AG08395 (cell line): ENCODE results near the gene LIMS1.
"Not testable (repeated sequence)": the region's sequence is repeated elsewhere in the genome, so short reads cannot be mapped to it uniquely, and the experiment has no call there.

Source experiments
- DNase-seq: peaks from one replicate; pipeline ENCODE4 v3.0.0; 2012; ENCODE audit warnings: mixed read lengths, low spot score

LIMS1 gene, protein sequence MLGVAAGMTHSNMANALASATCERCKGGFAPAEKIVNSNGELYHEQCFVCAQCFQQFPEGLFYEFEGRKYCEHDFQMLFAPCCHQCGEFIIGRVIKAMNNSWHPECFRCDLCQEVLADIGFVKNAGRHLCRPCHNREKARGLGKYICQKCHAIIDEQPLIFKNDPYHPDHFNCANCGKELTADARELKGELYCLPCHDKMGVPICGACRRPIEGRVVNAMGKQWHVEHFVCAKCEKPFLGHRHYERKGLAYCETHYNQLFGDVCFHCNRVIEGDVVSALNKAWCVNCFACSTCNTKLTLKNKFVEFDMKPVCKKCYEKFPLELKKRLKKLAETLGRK

DNA sequence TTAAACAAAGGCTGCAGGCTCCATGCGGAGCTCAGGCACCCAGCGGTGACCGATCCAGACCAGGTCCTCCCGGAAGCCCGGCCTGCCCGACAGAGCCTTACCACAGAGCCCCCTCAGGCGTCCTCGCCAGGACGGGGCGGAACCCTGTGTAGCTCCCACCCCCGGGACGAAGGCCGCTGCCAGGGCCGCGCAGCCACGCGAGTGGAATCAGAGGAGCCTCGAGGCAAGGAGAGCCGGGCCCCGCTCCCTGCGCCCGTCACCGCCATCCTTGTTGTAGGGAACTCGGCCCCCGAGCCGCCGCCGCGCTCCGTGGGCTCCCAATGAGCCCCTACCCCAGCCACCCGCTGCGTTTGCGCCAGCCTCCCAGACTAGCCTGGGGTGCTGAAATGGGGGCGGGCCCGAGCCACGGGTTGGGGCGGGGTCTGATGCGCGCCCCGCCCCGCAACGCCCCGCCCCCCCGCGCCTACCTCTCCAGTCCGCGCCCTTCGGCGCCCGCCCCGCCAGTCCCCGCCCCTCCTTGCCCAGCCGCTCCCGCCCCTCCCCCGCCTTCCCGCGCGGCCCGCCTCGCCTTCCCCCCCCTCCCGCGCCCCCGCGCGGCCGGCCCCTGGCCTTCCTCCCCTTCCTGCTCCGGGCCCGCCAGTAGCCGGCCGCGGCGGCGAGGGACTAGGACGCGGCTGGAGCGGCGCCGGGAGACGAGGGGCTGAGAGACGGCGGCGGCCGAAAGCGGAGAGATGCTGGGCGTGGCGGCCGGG is at the start of gene LIMS1:
TSS of gene LIMS1 (plus strand) at position 639 of the 752 bp plus-strand sequence. CDS start at position 732, 93 bp downstream.
- peak; percentile 97 for DNase-seq

DNA sequence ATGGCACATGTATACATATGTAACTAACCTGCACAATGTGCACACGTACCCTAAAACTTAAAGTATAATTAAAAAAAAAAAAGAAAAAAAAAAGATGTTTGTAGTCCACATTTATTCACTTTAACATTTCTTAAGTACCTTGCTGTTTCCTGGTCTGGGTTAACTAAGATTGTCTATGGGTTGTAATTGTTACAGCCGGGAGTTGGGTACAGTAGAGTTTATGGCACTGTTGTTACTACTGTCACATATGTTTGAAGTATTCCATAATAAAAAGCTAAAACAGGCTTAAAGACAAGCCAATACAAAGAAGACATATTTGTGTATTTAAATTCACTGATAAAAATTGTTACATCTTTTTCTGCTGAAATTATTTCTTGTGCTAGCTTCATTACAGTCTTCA is 49.0 kb upstream of the LIMS1 start:
- DNase-seq = no peak

DNA sequence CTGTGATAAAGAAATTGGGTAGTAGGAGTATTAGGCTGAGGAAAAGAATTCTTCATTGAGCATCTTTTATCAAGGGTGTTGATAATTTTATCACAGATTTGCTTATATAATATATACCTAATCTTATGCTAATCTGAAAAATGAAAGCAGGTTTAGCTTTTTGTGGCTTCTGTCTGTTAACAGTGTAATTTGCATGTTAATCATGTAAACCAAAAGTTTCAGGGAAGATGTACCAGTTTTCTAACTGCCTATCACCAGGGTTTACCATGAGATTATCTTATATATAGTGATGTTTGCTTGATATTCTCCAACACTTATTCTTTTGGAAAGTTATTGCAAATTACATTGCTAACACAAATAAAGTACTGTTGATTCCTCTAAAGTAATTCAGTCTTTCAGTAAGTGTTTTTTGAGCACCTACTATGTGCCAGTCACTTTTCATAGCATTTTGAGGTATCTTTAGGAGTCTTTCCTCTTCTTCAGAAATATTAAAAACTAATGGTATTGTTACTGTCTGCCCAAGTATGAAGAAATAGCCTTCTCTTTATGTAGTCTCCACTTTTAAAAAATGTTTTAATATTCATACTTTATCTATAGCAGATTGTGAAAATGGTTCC is 43.7 kb upstream of the LIMS1 start:
- no peak for DNase-seq

DNA sequence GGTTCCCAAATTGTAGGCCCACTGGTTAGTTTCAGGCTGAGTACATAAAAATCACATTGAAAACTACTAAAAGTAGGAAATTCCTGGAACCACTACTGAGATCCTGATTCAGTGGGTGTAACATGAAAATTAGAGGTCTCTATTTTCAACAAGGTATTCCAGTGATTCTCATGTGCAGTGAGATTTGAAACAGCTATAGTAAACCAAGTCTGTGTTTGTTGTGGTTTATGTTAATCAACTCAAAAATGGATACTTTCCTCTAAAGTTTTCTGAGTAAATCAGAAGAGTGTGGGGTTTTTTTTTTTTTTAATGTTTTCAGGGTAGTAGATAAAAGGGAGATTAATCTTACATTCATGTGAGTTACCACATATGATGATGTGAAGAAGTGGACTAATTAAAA is 42.4 kb upstream of the LIMS1 start:
- no peak for DNase-seq

DNA sequence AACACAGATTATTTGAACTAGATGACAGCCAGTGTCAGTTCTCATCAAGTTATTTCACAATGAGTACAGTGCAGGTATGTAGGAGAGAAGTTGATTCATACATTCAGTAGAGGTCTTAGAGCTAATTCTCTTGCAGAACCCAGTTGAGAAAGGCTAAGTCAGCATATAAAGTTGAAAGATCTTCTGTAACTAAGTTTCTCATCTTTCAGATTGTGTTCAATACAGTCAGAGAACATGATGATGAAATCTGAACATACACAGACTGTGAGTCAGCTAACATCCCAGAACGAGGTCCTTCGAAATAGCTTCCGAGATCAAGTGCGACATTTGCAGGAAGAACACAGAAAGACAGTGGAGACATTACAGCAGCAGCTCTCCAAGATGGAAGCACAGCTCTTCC is 41.9 kb upstream of the LIMS1 start:
- peak; percentile 44 for DNase-seq

DNA sequence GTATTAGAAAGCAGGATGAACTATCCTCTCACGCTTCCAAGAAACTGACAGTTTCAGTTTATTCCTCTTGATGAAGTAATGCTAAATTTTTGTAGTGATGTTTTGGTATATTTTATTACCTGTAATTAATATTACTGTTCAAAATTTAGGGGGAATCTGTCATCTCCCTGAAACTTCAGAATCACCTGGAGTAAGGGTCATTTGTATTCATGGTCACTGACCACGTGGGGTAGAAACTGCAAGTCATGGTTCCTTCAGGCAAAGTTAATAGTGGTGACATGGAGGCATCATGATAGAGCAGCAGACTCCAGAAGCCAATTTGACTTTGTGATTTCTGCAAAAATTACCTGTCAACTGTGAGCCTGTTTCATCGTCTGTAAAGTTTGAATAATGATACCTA is 38.1 kb upstream of the LIMS1 start:
- DNase-seq = not testable (repeated sequence)

DNA sequence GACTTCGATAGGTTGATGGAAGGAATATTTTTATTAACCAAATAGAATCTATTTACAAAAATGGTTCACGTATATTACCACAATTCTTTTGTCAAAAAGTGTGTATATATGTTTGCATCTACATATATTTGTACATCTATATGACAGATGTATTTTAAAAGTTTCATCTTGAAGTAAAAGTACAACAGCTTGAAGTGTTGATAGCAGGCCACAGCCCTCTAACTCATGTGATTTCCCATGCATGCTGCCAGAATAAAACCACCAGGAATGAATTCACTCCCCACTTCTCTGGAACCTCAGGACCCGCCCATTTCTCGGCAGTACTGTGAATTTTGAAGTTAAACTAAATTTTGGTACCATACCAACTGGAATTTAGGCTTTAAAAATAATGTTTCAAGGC is 26.6 kb upstream of the LIMS1 start:
- not testable (repeated sequence) for DNase-seq

DNA sequence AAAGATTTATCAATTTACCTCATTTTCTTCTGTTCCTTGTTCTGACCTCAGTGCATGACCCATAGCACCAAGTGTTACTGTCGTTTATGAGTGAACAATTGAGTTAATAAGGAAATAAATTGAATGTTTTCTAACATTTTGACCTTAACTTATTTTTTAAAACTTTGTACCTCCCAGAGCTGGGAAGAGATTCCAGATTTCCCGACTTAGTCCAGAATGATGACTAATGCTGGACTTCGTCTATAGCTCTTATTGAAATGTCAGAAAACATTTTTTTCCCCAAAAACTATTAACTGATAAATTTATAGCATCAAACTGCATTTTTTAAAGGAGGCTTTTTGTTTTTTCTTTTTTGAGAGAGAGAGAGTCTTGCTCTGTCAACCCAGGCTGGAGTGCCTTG is 21.8 kb upstream of the LIMS1 start:
- DNase-seq = not testable (repeated sequence)

DNA sequence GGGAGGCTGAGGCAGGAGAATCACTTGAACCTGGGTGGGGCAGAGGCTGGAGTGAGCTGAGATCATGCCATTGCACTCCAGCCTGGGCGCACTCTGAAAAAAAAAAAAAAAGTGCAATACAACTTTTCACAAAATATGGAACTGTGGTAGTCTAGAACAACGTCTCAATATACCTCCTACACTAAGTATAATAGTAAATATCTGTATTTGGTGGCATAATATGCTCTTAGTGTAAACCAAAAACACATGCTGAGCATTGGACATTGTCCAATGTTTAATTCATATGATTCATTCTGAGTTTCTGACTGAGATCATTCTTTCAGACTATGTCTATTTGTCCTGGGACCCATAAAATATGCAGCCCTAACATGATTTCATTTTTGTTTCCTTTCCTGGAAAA is 19.8 kb upstream of the LIMS1 start:
- DNase-seq = not testable (repeated sequence)

DNA sequence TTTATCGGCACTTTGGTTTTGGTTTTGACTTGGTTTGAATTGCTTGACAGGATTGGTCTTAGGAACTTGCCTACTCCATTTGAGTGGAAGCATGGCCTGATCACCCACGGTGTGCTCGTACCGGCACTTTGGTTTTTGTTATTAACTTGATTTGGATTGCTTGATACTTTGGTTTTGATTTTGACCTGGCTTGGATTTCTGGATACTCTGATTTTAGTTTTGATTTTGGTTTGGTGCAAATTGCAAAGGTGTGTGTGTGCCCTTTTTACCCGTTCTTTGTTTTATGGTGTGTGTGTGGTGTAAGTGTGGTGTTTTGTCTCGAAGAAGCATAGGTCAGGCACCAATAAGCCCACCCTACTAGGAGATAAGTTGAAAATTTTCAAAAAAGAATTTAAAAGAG is 9.6 kb upstream of the LIMS1 start:
- DNase-seq = not testable (repeated sequence)

DNA sequence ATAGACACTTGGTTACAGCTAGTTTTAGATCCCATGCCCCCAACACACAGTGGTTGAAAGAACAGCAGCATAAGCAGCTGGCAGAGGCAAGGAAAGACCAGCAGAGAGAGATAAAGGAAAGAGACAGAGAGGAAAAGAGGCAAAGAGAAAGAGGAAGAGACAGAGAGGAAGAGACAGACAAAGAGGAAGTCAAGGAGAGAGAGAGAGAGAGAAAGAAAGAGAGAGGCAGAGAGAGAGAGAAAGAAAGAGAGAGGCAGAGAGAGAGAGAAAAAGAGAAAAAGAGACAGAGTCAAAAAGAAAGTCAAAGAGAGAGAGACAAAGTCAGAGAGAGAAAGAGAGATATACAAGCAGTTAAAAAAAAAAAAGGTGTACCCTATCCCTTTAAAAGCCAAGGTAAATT is 9.0 kb upstream of the LIMS1 start:
- DNase-seq = not testable (repeated sequence)

DNA sequence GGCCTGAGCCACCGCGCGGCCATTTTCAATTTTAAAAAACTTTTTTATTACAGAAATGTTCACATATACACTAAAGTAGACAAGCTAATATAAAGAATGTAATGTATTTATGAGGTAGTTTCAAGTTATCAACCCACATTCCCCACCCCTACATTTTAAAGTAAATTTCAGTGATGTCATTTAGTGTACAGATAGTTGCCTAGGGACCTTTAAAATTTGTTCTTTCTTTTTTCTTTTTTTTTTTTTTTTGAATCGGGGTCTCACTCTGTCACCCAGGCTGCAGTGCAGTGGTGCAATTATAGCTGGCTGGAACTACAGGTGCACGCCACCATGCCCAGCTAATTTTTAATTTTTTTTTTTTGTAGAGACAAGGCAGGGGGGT is 2.6 kb upstream of the LIMS1 start:
- DNase-seq = no peak

DNA sequence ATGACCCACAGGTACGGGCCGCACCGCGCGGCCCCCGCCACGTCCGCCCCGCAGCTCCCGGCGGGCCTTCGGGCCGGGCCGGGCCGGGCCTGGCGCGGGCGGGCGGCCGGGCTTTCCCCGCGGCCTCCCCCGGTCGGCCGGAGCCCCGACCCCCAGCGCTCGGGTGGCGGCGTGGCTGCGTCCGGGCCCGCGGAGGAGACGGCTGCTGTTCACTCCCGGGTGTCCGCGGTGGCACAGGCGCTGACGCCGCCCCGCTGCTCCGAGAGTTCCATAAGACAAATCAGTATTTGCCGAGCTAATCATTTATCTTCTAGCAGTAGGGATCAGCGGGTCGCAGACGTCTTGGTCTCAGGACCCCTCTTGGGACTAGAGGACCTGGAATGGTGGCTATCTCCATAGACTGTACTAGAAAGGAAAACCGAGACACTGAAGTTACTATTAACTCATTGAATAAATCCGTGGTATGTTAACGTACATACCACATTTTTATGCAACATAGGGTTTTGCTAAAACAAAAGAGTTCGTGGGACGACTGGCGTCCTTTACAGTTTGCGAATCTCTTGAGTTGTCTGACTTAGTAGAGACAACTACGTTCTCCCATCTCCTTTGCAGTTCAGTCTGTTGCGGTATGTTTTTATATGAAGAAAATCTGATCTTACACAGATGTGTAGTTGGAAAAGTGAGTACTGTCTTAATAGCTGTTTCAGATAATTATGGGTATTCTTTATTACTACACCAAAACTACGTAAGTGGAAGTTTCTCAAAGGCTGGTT is 500 bp downstream of the LIMS1 start:
- DNase-seq = peak; percentile 26

DNA sequence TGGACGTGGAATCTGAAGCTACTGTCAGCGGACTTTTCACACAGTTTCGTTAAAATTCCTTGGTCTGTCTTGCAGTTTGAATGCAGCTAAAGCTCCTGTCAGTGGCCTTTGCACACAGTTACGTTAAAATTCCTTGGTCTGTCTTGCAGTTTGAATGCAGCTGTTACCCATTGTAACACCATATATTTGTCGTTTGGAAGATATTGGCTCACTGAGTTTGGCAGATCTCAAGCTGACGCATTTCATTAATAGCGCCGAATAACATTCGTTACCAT is 1.0 kb downstream of the LIMS1 start:
- no peak for DNase-seq

DNA sequence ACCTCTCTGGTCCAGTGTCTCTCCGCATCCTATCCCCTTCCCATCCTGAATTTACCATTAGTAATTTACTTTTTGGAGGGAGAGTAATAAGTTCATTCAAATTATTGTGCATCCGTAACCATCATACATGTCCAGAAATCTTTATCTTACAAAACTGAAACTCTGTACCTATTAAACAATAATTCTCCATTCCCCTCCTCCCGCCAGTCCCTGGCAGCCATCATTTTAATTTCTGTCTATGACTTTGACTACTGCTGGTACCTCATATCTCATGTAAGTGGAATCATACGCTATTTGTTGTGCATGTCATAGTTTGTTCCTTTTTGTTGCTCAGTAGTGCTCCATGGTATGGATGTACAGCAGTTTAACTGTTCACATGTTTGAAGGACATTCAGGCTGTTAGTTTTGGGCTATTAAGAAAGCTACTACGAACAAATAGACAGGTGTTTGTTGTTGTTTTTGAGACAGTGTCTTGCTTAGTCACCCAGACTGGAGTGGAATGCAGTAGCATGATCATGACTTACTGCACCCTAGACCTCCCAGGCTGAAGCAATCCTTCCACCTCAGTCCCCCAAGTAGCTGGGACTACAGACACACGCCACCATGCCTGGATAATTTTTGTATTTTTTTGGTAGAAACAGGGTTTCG is 2.0 kb downstream of the LIMS1 start:
- DNase-seq = no peak

DNA sequence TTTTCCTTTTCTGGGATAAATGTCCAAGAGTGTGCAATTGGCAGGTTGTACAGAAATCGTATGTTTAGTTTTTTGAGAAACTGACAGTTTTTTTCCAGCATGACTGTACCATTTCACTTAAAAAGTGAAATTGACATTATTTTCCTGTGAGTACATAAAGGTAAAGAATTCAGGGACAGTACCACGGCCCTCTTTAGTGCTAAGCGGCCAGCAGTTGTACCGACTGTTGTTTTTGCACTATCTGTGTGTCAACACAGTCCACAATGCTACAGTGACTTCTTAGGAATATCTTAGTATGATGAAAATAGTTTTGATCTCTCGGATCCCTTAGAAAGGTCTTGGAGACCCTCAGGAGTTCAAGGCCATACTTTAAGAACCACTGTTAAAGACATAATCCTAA is 2.6 kb downstream of the LIMS1 start:
- DNase-seq = no peak

DNA sequence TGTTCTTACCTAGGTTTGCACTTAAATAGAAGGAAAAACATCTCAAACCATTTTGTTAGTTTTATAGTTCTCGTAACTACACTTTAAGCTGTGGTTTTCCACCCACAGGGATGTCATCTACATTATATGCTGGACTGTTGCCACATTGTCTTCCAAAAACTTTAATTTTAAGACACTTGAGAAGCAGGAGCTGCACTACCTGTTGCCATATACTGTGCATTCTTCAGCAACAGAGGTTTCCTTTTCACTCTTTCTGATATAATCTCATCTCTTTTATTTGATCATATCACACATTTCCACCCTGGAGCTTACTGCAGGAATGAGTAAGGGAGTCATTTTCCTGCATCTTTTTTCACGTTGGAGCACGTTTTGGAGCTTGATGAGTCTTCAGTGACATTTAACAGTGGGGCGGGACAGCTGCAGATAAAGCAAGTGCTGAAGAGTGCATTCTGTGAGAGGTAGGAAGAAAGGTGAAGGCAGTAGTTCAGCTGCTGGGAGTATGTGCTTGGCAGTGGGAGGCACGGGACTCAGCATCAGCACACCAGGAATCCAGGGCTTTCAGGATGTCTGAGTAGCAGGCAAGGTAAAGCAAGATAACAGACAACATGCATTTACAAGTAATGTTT is 3.8 kb downstream of the LIMS1 start:
- DNase-seq = no peak

DNA sequence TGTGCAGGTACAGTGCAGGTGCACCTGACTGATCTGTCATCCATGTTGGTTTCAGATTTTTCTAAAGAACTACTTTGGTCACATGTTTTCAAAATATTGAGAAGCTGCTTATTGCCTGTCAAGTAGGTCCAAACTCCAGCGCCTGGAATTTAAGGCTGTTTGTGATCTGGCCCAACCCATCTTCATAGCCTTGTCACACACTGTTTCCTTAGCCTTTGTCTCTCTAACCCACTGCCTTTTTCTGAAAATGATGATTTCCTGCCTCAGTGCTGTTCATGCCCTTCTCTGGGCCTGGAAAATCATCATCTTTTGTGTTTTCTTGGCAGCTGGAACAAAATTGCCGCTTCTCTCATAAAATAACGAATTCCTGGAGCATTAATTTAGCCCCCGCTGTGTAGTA is 7.2 kb downstream of the LIMS1 start:
- DNase-seq = no peak

DNA sequence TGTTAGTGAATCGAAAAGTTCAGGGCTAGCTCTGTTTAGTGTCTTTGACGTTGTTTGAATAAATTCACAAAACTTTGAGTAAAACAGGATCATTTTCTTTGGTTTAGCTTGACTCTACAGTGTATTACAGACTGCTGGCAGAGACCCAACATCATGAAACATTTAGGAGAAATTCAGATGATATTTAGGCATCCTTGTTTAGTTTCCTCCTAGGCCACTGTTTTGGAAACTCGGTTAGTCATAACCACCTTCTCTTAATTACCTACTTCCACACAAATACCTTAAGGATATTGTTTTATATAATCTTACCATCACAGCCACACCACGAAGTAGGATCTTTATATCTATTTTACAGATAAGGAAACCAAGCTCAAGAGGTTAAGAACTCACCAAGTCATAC is 7.8 kb downstream of the LIMS1 start:
- DNase-seq = peak; percentile 54

DNA sequence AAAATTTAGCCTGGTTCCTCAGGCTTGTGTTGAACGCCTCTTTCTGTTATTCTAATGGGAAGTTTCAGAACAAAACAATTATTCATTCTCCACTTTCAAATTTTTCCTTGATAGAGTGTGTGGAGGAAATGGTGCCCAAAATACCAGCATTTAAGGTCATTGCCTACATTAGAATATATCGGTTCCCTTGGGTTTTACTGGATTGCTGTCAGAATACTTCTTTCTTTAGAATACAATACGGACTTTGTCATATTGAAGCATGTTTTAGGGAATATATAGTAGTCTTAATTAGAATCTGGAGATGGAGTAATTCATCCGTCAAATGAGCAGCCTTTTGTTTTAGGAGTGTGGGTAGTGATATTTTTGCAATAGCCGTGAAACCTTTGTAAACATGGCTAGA is 13.3 kb downstream of the LIMS1 start:
- no peak for DNase-seq

DNA sequence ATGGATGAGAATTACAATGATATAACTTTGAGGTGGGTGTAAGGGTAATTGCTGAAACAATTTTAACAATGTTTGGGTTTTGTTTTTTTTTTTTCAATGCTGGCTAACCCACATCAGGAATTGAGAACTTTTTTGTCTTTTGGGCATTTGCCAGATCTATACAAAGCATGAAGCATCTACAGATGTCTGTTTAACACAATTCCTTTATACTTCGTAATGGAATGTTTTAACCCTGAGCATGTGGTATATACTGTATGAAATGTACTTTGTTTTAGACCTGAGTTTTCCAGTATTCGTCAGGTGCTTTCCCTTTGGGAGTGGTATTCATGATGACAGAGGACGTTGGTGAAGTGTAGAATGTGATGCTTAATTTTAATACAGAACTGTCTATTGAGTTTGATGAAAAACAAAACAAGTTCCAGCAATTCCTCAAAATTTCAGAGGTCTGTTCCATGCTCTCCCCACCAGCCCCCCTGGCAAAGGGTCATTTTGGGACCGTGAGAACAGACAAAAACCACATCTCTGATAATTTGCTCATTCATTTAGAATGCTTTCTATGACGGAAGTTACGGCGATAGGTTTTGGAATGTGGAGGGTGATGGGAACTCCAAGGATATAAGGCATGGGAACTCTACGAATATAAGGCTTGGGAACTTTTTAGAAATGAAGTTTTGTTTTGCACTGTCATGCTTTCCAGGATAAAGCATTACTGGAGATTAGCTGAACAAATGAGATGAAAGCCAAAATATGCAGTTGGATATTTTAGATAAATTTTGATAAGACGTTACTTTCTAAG is 14.1 kb downstream of the LIMS1 start:
- DNase-seq = no peak
